Mesothelial cell of epicardium (in vitro differentiated cells): ENCODE measurements around the gene BBS7. TPM values are rescaled to one million over a fixed set of nuclear protein-coding genes. Genes with fewer than 3 reads are reported as not detected.

Experiments
- DNase-seq, 2 experiments: peaks; one replicate each; pipeline ENCODE4 v3.0.0; 2021; ENCODE audit warnings: low spot score in 2 of 2; ENCODE audit not compliant: unreplicated experiment in 2 of 2
- H3K27ac Mint-ChIP-seq: 2 replicates; pipeline ENCODE4 v1.8.0; 2021; ENCODE audit warnings: mixed read lengths
- H3K27me3 Mint-ChIP-seq: 2 replicates; pipeline ENCODE4 v1.8.0; 2021; ENCODE audit warnings: low read depth, mixed read lengths
- H3K36me3 Mint-ChIP-seq: 2 replicates; pipeline ENCODE4 v1.8.0; 2021; ENCODE audit warnings: mixed read lengths
- H3K4me1 Mint-ChIP-seq: 2 replicates; pipeline ENCODE4 v1.8.0; 2021; ENCODE audit warnings: mixed read lengths
- H3K4me3 Mint-ChIP-seq: 2 replicates; pipeline ENCODE4 v1.8.0; 2021; ENCODE audit warnings: mild to moderate bottlenecking, moderate library complexity, mixed read lengths
- H3K9me3 Mint-ChIP-seq: 2 replicates; pipeline ENCODE4 v1.8.0; 2021; ENCODE audit warnings: mixed read lengths
- CTCF ChIP-seq: fragments of 200-600 bp; sonication (generic); IDR thresholded peaks from one replicate; pipeline ENCODE4 v1.5.0; 2021; ENCODE audit warnings: antibody characterized with exemption; ENCODE audit not compliant: unreplicated experiment
- total RNA-seq: library from RNA; stranded (reverse); gene quantifications from 3 replicates; pipeline ENCODE4 v1.2.1, GENCODE V29; 2021

BBS7 gene
- total RNA-seq, 1 donor from 2014 or later: 21.2 TPM

GRCh38 chr4:121811122-121811521, 59.2 kb downstream of the BBS7 start:
- H3K27ac Mint-ChIP-seq: no peak overlapping the region
- H3K36me3 Mint-ChIP-seq: peaks cover 15% of the 10 kb centered on the region
- H3K4me3 Mint-ChIP-seq: no peak overlapping the region
- H3K27me3 Mint-ChIP-seq: no peaks in the 10 kb centered on the region
- TF ChIP-seq CTCF: no peak
- no peaks in the 10 kb centered on the region for H3K9me3 Mint-ChIP-seq
- no peak for DNase-seq
- H3K4me1 Mint-ChIP-seq: no peaks in the 10 kb centered on the region

GRCh38 chr4:121806411-121806810, 63.9 kb downstream of the BBS7 start:
- H3K36me3 Mint-ChIP-seq: peaks cover 17% of the 10 kb centered on the region
- no peak overlapping the region for H3K4me3 Mint-ChIP-seq
- no peak overlapping the region for H3K27ac Mint-ChIP-seq

GRCh38 chr4:121801715-121802075, 68.6 kb downstream of the BBS7 start:
- TF ChIP-seq CTCF: no peak
- Mint-ChIP-seq H3K4me1 (peaks cover 18% of the 10 kb centered on the region), H3K27me3 (no peaks in the 10 kb centered on the region), H3K36me3 (peaks cover 12% of the 10 kb centered on the region), H3K9me3 (no peaks in the 10 kb centered on the region), H3K4me3 (peak overlapping the region; percentile 89), H3K27ac (peak overlapping the region; percentile 94)
- DNase-seq: no peak

More at GRCh38 chr4:121806411-121806810, 63.9 kb downstream of the BBS7 start:
- H3K27me3 Mint-ChIP-seq: no peaks in the 10 kb centered on the region
- DNase-seq: no peak
- TF ChIP-seq CTCF: no peak
- peaks cover 11% of the 10 kb centered on the region for H3K4me1 Mint-ChIP-seq
- H3K9me3 Mint-ChIP-seq: no peaks in the 10 kb centered on the region

- Mint-ChIP-seq H3K4me1 (peaks cover 18% of the 10 kb centered on the region), H3K36me3 (peaks cover 9% of the 10 kb centered on the region), H3K27me3 (no peaks in the 10 kb centered on the region), H3K9me3 (no peaks in the 10 kb centered on the region), H3K4me3 (peak within 1 kb of the TSS; percentile 89), H3K27ac (peak within 1 kb of the TSS; percentile 94)
- DNase-seq: peak; percentile 88 to 99
- TF ChIP-seq CTCF: no peak
Measured at GRCh38 chr4:121800961-121801714, 69.1 kb downstream of the BBS7 start, which contains the start of gene EXOSC9. Gene EXOSC9, plus strand, starts transcription at chr4:121801323. Its CDS starts 102 bp downstream, at chr4:121801425.

- H3K36me3 Mint-ChIP-seq: peaks cover 9% of the 10 kb centered on the region
- H3K4me3 Mint-ChIP-seq: peak overlapping the region; percentile 89
- H3K27ac Mint-ChIP-seq: peak overlapping the region; percentile 94
- no peaks in the 10 kb centered on the region for H3K9me3 Mint-ChIP-seq
- no peak for DNase-seq
- H3K4me1 Mint-ChIP-seq: peaks cover 18% of the 10 kb centered on the region
- H3K27me3 Mint-ChIP-seq: no peaks in the 10 kb centered on the region
- TF ChIP-seq CTCF: no peak
Measured at GRCh38 chr4:121800638-121800960, 69.7 kb downstream of the BBS7 start.
